ENCODE results near the gene RRM2.

RRM2 gene

DNA sequence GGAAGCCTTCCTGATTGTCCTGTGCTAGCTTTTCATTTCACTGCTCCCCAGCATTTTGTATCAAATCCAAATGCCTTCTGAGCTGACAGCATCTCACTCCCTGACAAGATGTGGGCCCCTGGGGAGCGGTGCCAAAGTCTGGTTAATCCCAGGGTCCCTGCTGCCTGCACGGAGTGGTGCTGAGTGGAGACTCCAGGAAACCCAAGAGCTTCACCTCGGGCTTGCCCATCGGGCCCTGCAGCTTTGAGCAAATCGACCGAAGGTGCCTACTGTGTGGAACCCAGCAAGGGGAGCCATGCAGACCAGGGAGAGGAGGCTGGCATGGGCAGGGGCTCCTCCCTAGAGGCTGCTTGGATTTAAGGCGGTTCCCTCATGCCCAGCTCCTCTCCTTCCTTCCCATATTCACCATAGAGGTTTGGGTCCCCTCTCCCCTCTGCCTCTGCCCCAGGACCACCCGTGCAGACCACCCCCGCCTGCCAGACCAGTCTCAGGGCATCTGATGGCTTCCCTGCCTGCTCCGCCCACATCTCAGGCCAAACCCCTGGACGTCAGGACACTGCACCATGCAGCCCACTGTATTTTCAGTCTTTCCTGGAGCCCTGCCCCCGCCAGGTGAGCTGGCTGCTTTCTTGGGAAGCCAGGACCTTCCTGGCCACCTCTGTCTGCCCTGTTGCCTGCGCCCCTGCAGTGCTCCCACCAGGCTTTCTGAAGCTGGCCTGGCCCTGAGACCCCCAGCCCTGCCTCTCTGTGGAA lies 37.8 kb downstream of the RRM2 start:
- H3K27me3 Mint-ChIP-seq (ENCODE audit: low read depth, poor library complexity), result no peaks in the 10 kb centered on the region
- H3K27ac Mint-ChIP-seq, result no peak overlapping the region
- DNase-seq, result no peak
- H3K4me3 Mint-ChIP-seq, result no peak overlapping the region
- H3K9me3 Mint-ChIP-seq, result no peaks in the 10 kb centered on the region
- TF ChIP-seq, protein P1, sequence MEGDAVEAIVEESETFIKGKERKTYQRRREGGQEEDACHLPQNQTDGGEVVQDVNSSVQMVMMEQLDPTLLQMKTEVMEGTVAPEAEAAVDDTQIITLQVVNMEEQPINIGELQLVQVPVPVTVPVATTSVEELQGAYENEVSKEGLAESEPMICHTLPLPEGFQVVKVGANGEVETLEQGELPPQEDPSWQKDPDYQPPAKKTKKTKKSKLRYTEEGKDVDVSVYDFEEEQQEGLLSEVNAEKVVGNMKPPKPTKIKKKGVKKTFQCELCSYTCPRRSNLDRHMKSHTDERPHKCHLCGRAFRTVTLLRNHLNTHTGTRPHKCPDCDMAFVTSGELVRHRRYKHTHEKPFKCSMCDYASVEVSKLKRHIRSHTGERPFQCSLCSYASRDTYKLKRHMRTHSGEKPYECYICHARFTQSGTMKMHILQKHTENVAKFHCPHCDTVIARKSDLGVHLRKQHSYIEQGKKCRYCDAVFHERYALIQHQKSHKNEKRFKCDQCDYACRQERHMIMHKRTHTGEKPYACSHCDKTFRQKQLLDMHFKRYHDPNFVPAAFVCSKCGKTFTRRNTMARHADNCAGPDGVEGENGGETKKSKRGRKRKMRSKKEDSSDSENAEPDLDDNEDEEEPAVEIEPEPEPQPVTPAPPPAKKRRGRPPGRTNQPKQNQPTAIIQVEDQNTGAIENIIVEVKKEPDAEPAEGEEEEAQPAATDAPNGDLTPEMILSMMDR (IDR thresholded peaks at IDR 0.05), result no peak
- no peaks in the 10 kb centered on the region for H3K36me3 Mint-ChIP-seq (ENCODE audit: low read depth)
- H3K4me1 Mint-ChIP-seq, result peaks cover 45% of the 10 kb centered on the region

DNA sequence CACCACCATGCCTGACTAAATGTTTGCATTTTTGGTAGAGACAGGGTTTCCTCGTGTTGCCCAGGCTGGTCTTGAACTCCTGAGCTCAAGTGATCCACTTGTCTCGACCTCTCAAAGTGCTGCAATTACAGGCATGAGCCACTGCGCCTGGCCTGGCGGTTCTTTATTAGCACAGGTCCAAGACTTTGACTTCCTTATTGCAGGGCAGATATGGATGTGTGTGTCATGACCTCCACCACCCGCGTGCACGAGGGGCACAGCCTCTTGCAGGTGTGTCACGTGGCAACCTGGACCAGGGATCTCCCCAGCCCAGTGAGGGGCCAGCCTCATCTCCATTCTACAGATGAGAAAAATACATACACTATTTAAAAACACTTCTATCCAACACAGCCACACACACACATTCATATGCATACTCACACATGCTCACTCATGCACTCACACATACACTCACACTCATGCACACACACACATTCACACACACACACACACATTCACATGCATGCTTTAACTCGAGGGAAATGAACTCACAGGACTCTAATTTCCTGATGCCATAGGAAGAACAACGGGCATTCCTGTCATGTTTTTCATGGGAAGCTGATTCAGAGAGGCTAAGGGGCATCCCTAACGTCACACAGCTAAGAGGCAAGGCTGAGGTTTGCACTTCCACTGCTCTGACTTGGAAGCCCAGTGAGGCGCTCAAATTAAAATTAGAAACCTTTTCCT lies 38.8 kb downstream of the RRM2 start:
- no peaks in the 10 kb centered on the region for H3K9me3 Mint-ChIP-seq
- H3K4me1 Mint-ChIP-seq, result peaks cover 52% of the 10 kb centered on the region
- no peak for DNase-seq
- no peaks in the 10 kb centered on the region for H3K36me3 Mint-ChIP-seq (ENCODE audit: low read depth)
- H3K27me3 Mint-ChIP-seq (ENCODE audit: low read depth, poor library complexity), result no peaks in the 10 kb centered on the region
- H3K4me3 Mint-ChIP-seq, result no peak overlapping the region
- TF ChIP-seq, protein P1 (IDR thresholded peaks at IDR 0.05), result no peak
- H3K27ac Mint-ChIP-seq, result peak overlapping the region; percentile 57

DNA sequence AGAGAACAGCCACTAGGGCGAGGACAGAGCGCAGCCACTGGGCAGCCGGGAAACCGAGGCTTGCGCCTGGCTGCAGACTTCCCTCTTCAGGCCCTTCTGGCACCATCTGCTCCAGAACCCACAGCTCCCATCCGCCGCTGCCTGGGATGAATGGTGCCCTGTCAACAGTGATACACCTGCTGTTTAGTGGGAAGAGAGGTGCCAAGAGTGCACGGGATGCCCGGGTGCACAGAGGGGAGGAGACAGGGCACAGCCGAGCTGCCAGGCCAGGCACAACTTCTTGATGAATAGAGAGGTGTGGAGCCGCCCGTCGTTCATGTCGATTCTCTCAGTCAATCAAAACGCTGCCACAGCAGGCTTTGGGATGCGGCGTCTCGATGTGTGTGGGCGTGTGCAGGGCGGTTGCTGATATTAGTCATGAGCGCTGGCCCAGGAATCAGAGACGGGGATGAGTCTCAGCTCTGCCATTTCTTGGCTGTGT lies 39.5 kb downstream of the RRM2 start:
- TF ChIP-seq, protein P1 (IDR thresholded peaks at IDR 0.05), result no peak
- Mint-ChIP-seq H3K9me3 (no peaks in the 10 kb centered on the region), H3K27ac (no peak overlapping the region), H3K4me3 (no peak overlapping the region), H3K36me3 (ENCODE audit: low read depth) (no peaks in the 10 kb centered on the region), H3K4me1 (peaks cover 54% of the 10 kb centered on the region), H3K27me3 (ENCODE audit: low read depth, poor library complexity) (no peaks in the 10 kb centered on the region)
- no peak for DNase-seq

DNA sequence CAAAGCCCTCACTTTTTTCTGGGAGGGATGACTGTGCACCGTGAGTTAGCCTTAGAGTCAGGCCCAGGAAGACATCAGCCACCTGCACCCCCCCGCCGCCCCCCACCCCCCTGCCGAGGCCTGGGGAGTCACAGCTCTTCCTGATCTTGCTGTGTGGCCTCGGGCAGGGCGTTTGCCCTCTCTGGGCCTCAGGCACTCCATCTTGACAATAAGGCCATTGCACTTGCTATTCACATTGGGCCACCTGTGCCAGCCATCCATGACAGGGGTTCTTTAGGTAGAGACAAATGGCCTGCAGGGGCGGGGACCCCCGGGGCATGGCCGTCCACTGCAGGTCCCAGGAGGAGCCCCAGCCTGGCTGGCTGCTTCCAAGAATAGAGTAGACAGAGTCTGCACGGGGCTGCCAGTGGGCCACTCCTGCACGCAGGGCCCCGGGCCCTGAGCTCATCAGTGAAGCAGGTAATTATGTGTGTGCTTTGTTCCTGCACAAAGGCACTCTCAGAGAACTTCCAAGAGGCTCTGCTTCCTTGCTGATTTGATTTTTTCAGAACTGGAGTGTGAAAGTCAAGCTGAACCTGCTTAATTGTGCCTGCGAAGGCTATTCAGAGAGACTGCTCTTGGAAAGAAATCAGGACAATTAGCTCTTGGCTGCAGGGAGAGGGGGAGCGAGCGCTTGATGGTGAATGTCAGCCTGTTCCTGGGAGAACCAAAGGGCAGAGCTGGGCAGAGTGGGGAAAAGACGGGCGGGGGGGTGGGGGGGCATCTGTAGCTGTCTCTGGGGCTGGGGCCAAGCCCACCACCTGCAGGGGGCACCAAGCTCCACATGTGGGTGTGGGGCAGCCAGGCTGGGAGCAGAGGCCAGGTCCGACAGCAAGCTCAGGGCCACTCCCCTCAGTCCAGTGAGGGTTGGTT lies 40.3 kb downstream of the RRM2 start:
- no peak overlapping the region for H3K27ac Mint-ChIP-seq
- DNase-seq, result peak; percentile 35
- no peaks in the 10 kb centered on the region for H3K9me3 Mint-ChIP-seq
- TF ChIP-seq, protein P1 (IDR thresholded peaks at IDR 0.05), result peak; percentile 17
- H3K36me3 Mint-ChIP-seq (ENCODE audit: low read depth), result no peaks in the 10 kb centered on the region
- H3K27me3 Mint-ChIP-seq (ENCODE audit: low read depth, poor library complexity), result no peaks in the 10 kb centered on the region
- H3K4me3 Mint-ChIP-seq, result no peak overlapping the region
- peaks cover 62% of the 10 kb centered on the region for H3K4me1 Mint-ChIP-seq

DNA sequence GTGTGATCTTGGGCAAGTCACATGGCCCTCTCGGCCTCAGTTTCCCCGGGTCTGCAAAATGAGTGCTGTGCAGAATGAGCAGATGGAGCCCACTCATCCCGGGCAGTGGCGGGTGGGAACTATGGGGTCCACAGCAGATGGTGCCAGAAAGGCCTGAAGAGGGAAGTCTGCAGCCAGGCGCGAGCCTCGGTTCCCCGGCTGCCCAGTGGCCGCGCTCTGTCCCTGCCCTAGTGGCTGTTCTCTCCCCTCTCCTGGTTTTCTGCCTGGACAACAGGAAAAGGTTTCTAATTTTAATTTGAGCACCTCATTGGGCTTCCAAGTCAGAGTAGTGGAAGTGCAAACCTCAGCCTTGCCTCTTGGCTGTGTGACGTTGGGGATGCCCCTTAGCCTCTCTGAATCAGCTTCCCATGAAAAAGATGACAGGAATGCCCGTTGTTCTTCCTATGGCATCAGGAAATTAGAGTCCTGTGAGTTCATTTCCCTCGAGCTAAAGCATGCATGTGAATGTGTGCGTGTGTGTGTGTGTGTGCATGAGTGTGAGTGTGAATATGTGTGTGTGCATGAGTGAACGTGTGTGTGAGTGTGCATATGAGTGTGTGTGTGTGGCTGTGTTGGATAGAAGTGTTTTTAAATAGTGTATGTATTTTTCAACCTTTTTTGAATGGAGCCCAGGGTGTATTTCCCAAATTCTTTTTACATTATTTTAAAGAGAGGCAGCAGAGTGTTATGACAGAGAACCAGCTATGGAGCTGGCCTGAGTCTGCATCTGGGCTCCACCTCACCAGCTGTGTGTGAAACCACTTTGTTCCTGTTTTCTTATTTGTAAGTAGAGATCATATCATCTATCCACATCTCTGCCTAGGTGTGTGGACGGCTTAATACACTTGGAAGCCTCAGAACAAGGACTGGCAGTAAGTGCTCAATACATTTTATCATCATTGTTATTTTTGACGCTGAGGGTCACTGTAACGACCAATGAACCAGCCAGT lies 41.3 kb downstream of the RRM2 start:
- Mint-ChIP-seq H3K9me3 (no peaks in the 10 kb centered on the region), H3K4me1 (peaks cover 66% of the 10 kb centered on the region), H3K4me3 (no peak overlapping the region)

More for the DNA sequence above, 41.3 kb downstream of the RRM2 start:
- Mint-ChIP-seq H3K27me3 (ENCODE audit: low read depth, poor library complexity) (no peaks in the 10 kb centered on the region), H3K27ac (no peak overlapping the region), H3K36me3 (ENCODE audit: low read depth) (no peaks in the 10 kb centered on the region)
- DNase-seq, result no peak
- TF ChIP-seq, protein P1 (IDR thresholded peaks at IDR 0.05), result no peak

Data from nephron progenitor cell (in vitro differentiated cells).